Amygdala (tissue), 56 donors: ENCODE data around the gene ZDHHC7.
A peak's percentile ranks its signal among the peaks of the same experiment; 100 is the strongest.

Experiments used
- DNase-seq, 56 donors: peaks; one replicate each; lab custom pipeline; 2025; lab: John Stamatoyannopoulos, UW

ZDHHC7 gene

GRCh38 chr16:84973776-84974523 lies 37.4 kb downstream of the ZDHHC7 start:
- peak in 2 of 56 donors; percentile 7 to 8 for DNase-seq

- DNase-seq = no peak
Observed at GRCh38 chr16:84973236-84973635, 38.1 kb downstream of the ZDHHC7 start.

GRCh38 chr16:84970447-84971127 lies 40.7 kb downstream of the ZDHHC7 start:
- peak in 47 of 56 donors; percentile 18 to 82 (median 53) for DNase-seq

- DNase-seq = no peak
Observed at GRCh38 chr16:84967828-84968227, 43.5 kb downstream of the ZDHHC7 start.

GRCh38 chr16:84965428-84966415 lies 45.6 kb downstream of the ZDHHC7 start:
- DNase-seq = no peak

GRCh38 chr16:84964386-84965128 lies 46.8 kb downstream of the ZDHHC7 start:
- no peak for DNase-seq

- no peak for DNase-seq
Observed at GRCh38 chr16:84963066-84963465, 48.3 kb downstream of the ZDHHC7 start.

GRCh38 chr16:84960942-84961341 lies 50.4 kb downstream of the ZDHHC7 start:
- DNase-seq = no peak

GRCh38 chr16:84959784-84960417 lies 51.4 kb downstream of the ZDHHC7 start:
- DNase-seq = no peak

- no peak for DNase-seq
Observed at GRCh38 chr16:84959045-84959576, 52.2 kb downstream of the ZDHHC7 start.

GRCh38 chr16:84957792-84958191 lies 53.5 kb downstream of the ZDHHC7 start:
- no peak for DNase-seq

GRCh38 chr16:84957192-84957591 lies 54.1 kb downstream of the ZDHHC7 start:
- DNase-seq = no peak

- no peak for DNase-seq
Observed at GRCh38 chr16:84955427-84955826, 55.9 kb downstream of the ZDHHC7 start.

- no peak for DNase-seq
Observed at GRCh38 chr16:84953190-84953746, 58.1 kb downstream of the ZDHHC7 start.

GRCh38 chr16:84952335-84953189 lies 58.8 kb downstream of the ZDHHC7 start:
- DNase-seq = peak in 51 of 56 donors; percentile 8 to 90 (median 51)

- no peak for DNase-seq
Observed at GRCh38 chr16:84950906-84951305, 60.4 kb downstream of the ZDHHC7 start.

- DNase-seq = no peak
Observed at GRCh38 chr16:84949772-84950436, 61.4 kb downstream of the ZDHHC7 start.
